OCI-LY3 (cell line): ENCODE results near the gene TTC28.

ENCODE experiments used
- H2AFZ ChIP-seq: fragments of 200-600, 300-600 bp; shearing (Covaris generic); 2 replicates; pipeline ENCODE4 v1.6.0; 2014; ENCODE audit warnings: antibody characterized with exemption, low read depth, low read length
- H3K27ac ChIP-seq: fragments of 200-600, 300-600 bp; sonication (generic); 2 replicates; pipeline ENCODE4 v1.5.1; 2014; ENCODE audit warnings: mild to moderate bottlenecking, low read length, moderate library complexity, mixed read lengths
- H3K27me3 ChIP-seq: fragments of 200-600, 300-600 bp; sonication (generic); 2 replicates; pipeline ENCODE4 v1.6.1; 2014; ENCODE audit warnings: low read depth, low read length, mixed read lengths
- H3K36me3 ChIP-seq: fragments of 200-600, 300-600 bp; sonication (generic); replicated peaks from 2 replicates; pipeline ENCODE3; 2014; ENCODE audit warnings: low read depth, low read length, mixed read lengths
- H3K4me1 ChIP-seq: fragments of 300-600, 200-600 bp; sonication (generic); 2 replicates; pipeline ENCODE4 v1.6.1; 2014; ENCODE audit warnings: low read length, mixed read lengths
- H3K4me2 ChIP-seq: fragments of 200-600, 300-600 bp; sonication (generic); 2 replicates; pipeline ENCODE4 v1.6.1; 2014; ENCODE audit warnings: low read length, mixed read lengths
- H3K4me3 ChIP-seq: fragments of 300-600, 200-600 bp; sonication (generic); 2 replicates; pipeline ENCODE4 v1.5.1; 2014; ENCODE audit warnings: antibody characterized with exemption, mild to moderate bottlenecking, low read length, moderate library complexity
- H3K79me2 ChIP-seq: fragments of 300-600, 200-600 bp; shearing (Covaris generic); 2 replicates; pipeline ENCODE4 v1.6.1; 2014; ENCODE audit warnings: mild to moderate bottlenecking, low read length, mixed read lengths
- H3K9ac ChIP-seq: fragments of 300-600, 200-600 bp; shearing (Covaris generic); 2 replicates; pipeline ENCODE4 v1.6.0; 2014; ENCODE audit warnings: mild to moderate bottlenecking, low read length, moderate library complexity
- H3K9me3 ChIP-seq: fragments of 200-600, 300-600 bp; shearing (Covaris generic); 2 replicates; pipeline ENCODE4 v1.6.1; 2014; ENCODE audit warnings: low read length, mixed read lengths; ENCODE audit not compliant: insufficient read depth
- H4K20me1 ChIP-seq: fragments of 200-600, 300-600 bp; sonication (generic); 2 replicates; pipeline ENCODE4 v1.6.1; 2016; ENCODE audit warnings: low read length, mixed read lengths; ENCODE audit not compliant: insufficient read depth
- CTCF ChIP-seq: fragments of 200-600, 300-600 bp; sonication (generic); IDR thresholded peaks from 2 replicates; pipeline ENCODE4 v1.5.1; 2014; ENCODE audit warnings: antibody characterized with exemption, low read length, low read depth
- EZH2phosphoT487 ChIP-seq: fragments of 200-600 bp; shearing (Covaris generic); IDR thresholded peaks from 2 replicates; pipeline ENCODE4 v1.6.1; 2018; ENCODE audit warnings: antibody characterized with exemption, mixed run types, low read depth

TTC28 gene

GRCh38 chr22:28443526-28443876 is 236.1 kb downstream of the TTC28 start:
- no peaks in the 10 kb centered on the region for H3K9me3 ChIP-seq
- H3K79me2 ChIP-seq: no peaks in the 10 kb centered on the region
- no peak overlapping the region for H2AFZ ChIP-seq
- peaks cover 13% of the 10 kb centered on the region for H3K4me1 ChIP-seq
- H3K4me3 ChIP-seq: peak overlapping the region; percentile 78
- H3K27ac ChIP-seq: no peak overlapping the region
- no peak for TF ChIP-seq CTCF
- no peak for TF ChIP-seq EZH2phosphoT487
- H3K9ac ChIP-seq: no peak overlapping the region
- no peaks in the 10 kb centered on the region for H4K20me1 ChIP-seq
- H3K4me2 ChIP-seq: peak overlapping the region; percentile 86
- H3K27me3 ChIP-seq: peaks cover 5% of the 10 kb centered on the region; the same call in 1 of the 2 replicates
- H3K36me3 ChIP-seq: no peaks in the 10 kb centered on the region

DNA sequence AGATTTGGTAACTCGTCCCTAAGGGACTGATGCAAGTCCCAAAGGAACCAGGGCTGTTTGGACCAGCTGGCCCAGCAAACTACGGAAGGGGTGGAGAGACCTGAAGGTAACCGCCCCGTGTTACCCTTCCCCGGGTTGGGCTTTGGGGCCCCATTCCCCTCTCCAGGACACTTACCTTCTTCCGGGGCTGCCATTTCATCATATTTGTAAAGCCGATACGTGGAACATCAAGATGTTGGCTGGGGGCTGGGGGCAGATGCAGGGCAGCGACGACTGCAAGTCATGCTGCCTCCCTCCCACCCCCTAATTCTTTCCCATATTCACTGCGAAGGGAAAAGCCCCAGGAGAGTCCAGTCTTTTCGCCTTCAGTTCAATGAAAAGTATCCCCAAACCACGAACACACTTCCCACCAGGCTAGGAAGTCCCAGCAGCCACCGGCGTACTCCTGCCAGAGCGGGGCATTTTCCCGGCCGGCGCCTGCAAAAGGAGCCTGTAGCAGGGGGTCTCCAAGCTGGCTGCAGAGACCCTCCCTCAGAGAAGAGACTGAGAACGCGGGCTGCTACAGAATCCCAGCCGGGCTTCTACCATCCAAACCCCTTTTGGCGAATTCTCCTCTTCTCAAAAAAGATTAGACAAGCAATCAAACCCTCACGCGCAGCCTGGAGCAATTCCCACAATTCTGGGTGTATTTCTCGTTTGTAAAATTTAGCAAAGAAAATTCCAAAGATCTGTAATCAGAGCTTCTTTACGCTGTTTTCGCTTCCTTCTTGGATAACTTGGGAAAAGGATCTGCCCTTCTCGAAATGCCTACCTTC is 236.7 kb downstream of the TTC28 start:
- peak overlapping the region; percentile 78 for H3K4me3 ChIP-seq
- peak overlapping the region; percentile 65 for H3K9ac ChIP-seq
- H3K79me2 ChIP-seq: no peaks in the 10 kb centered on the region
- peaks cover 5% of the 10 kb centered on the region; the same call in 1 of the 2 replicates for H3K27me3 ChIP-seq
- no peak overlapping the region for H3K27ac ChIP-seq
- H3K9me3 ChIP-seq: no peaks in the 10 kb centered on the region
- H2AFZ ChIP-seq: peak overlapping the region; percentile 40; the same call in 1 of the 2 replicates
- H3K4me1 ChIP-seq: peaks cover 13% of the 10 kb centered on the region
- H4K20me1 ChIP-seq: no peaks in the 10 kb centered on the region
- H3K4me2 ChIP-seq: peak overlapping the region; percentile 86
- H3K36me3 ChIP-seq: no peaks in the 10 kb centered on the region
- TF ChIP-seq EZH2phosphoT487 (no peak), CTCF (no peak)

- H3K4me1 ChIP-seq: peaks cover 13% of the 10 kb centered on the region
- H3K4me3 ChIP-seq: peak overlapping the region; percentile 78
- no peaks in the 10 kb centered on the region for H3K79me2 ChIP-seq
- H3K27me3 ChIP-seq: peaks cover 5% of the 10 kb centered on the region; the same call in 1 of the 2 replicates
- H3K4me2 ChIP-seq: peak overlapping the region; percentile 86
- H3K9me3 ChIP-seq: no peaks in the 10 kb centered on the region
- peak overlapping the region; percentile 65 for H3K9ac ChIP-seq
- H3K36me3 ChIP-seq: no peaks in the 10 kb centered on the region
- H4K20me1 ChIP-seq: no peaks in the 10 kb centered on the region
- TF ChIP-seq CTCF (peak; percentile 97), EZH2phosphoT487 (no peak)
- no peak overlapping the region for H3K27ac ChIP-seq
- H2AFZ ChIP-seq: peak overlapping the region; percentile 80
Observed at GRCh38 chr22:28442264-28442710, 237.4 kb downstream of the TTC28 start.

GRCh38 chr22:28441720-28442263 is 237.8 kb downstream of the TTC28 start:
- Histone ChIP-seq H3K4me1 (peaks cover 13% of the 10 kb centered on the region), H3K4me3 (peak overlapping the region; percentile 78), H3K79me2 (no peaks in the 10 kb centered on the region), H3K4me2 (peak overlapping the region; percentile 86), H3K9ac (peak overlapping the region; percentile 65), H3K27me3 (peaks cover 5% of the 10 kb centered on the region; the same call in 1 of the 2 replicates), H3K27ac (no peak overlapping the region), H3K9me3 (no peaks in the 10 kb centered on the region), H4K20me1 (no peaks in the 10 kb centered on the region), H2AFZ (peak overlapping the region; percentile 80), H3K36me3 (no peaks in the 10 kb centered on the region)
- no peak for TF ChIP-seq EZH2phosphoT487
- TF ChIP-seq CTCF: no peak
